Activated CD4-positive, alpha-beta T cell treated with anti-CD3 and anti-CD28 coated beads for 36 hours (primary cell): ENCODE results near the gene HSPA1L. TPM values are rescaled to one million over a fixed set of nuclear protein-coding genes. Genes with fewer than 3 reads are reported as not detected.

Experiments
- ATAC-seq: fragments of 200-7000 bp; cut with Tn5 transposase; one replicate; pipeline ENCODE4 v1.10.0; 2021; ENCODE audit warnings: mild to moderate bottlenecking, moderate library complexity
- CTCF ChIA-PET: fragments of 350-600 bp; sonication (Branson Sonifier 250); formaldehyde crosslinking; loops from one replicate; lab custom pipeline; 2021; ENCODE audit warnings: antibody characterized with exemption; lab: Charles Lee
- POLR2A ChIA-PET: fragments of 350-600 bp; sonication (Branson Sonifier 250); formaldehyde crosslinking; loops from one replicate; lab custom pipeline; 2021; ENCODE audit warnings: antibody characterized with exemption, inconsistent platforms; lab: Charles Lee
- DNase-seq: peaks from one replicate; pipeline ENCODE4 v3.0.0-alpha.2; 2020
- H3K27ac Mint-ChIP-seq: one replicate; pipeline ENCODE4 v1.8.0; 2021; ENCODE audit warnings: mixed read lengths
- H3K27me3 Mint-ChIP-seq: one replicate; pipeline ENCODE4 v1.8.0; 2021; ENCODE audit warnings: mixed read lengths
- H3K36me3 Mint-ChIP-seq: one replicate; pipeline ENCODE4 v1.8.0; 2021; ENCODE audit warnings: low read depth, mixed read lengths
- H3K4me1 Mint-ChIP-seq: one replicate; pipeline ENCODE4 v1.8.0; 2021; ENCODE audit warnings: mixed read lengths
- H3K4me3 Mint-ChIP-seq: one replicate; pipeline ENCODE4 v1.8.0; 2021; ENCODE audit warnings: mild to moderate bottlenecking, moderate library complexity, mixed read lengths
- H3K9me3 Mint-ChIP-seq: one replicate; pipeline ENCODE4 v1.8.0; 2021; ENCODE audit warnings: low read depth, mixed read lengths
- intact Hi-C, 2 experiments: fragments of 100-400 bp; cut with DNase I in 1 of 2; cut with micrococcal nuclease in 1 of 2; formaldehyde crosslinking; loops; one replicate each; pipeline versions ENCODE4 v1.14.2 to v1.15.1; 2022 to 2024; cut with DNase I, micrococcal nuclease
- total RNA-seq, 2 experiments: library from RNA; stranded (reverse); gene quantifications; one replicate each; pipeline ENCODE4 v1.2.3, GENCODE V29; 2021

HSPA1L gene
- total RNA-seq, 2 experiments from 2014 or later, result 1.9 to 2.2 TPM

GRCh38 chr6:31837369-31838113 is 22.5 kb upstream of the HSPA1L start:
- ChIA-PET CTCF (interaction anchor here (0.7 to 2.4 kb wide), 5 partner anchors 10 to 107 kb away, joined by 3 to 6 read pairs (median 5); partner anchors contain the start of gene LSM2), POLR2A (interaction anchor here (0.6 to 1.7 kb wide), 4 partner anchors 10 to 437 kb away, joined by 3 to 7 read pairs (median 4); partner anchors contain the start of genes HSPA1B and NEU1)
- Mint-ChIP-seq H3K4me3 (peak overlapping the region; percentile 90), H3K27me3 (no peaks in the 10 kb centered on the region), H3K27ac (peak overlapping the region; percentile 95), H3K4me1 (peaks cover 34% of the 10 kb centered on the region), H3K36me3 (peaks cover 60% of the 10 kb centered on the region), H3K9me3 (no peaks in the 10 kb centered on the region)
- DNase-seq (no peak), ATAC-seq (no peak)
- intact Hi-C loops, result no loop called here

- intact Hi-C loops, result no loop called here
- Mint-ChIP-seq H3K27me3 (no peaks in the 10 kb centered on the region), H3K36me3 (peaks cover 60% of the 10 kb centered on the region)
Observed at GRCh38 chr6:31836474-31837368, 21.6 kb upstream of the HSPA1L start.

GRCh38 chr6:31836047-31836473 is 21.0 kb upstream of the HSPA1L start:
- intact Hi-C loops, result no loop called here
- H3K27ac Mint-ChIP-seq, result peak overlapping the region; percentile 95
- peaks cover 62% of the 10 kb centered on the region for H3K36me3 Mint-ChIP-seq
- POLR2A ChIA-PET, result interaction anchor here (0.6 to 1.7 kb wide), 6 partner anchors 9 to 324 kb away, joined by 3 to 7 read pairs (median 4); partner anchors contain the start of genes HSPA1A, HSPA1B, HSPA1L and LSM2
- H3K4me1 Mint-ChIP-seq, result peaks cover 39% of the 10 kb centered on the region
- ATAC-seq, result no peak
- DNase-seq, result no peak
- peak overlapping the region; percentile 90 for H3K4me3 Mint-ChIP-seq
- no peaks in the 10 kb centered on the region for H3K27me3 Mint-ChIP-seq
- no peaks in the 10 kb centered on the region for H3K9me3 Mint-ChIP-seq
- CTCF ChIA-PET, result interaction anchor here (0.7 to 2.4 kb wide), 5 partner anchors 27 to 146 kb away, joined by 3 to 6 read pairs (median 4); partner anchors contain the start of genes LSM2 and NEU1

More at GRCh38 chr6:31836474-31837368, 21.6 kb upstream of the HSPA1L start:
- peak overlapping the region; percentile 95 for H3K27ac Mint-ChIP-seq
- ChIA-PET CTCF (interaction anchor here (0.7 to 2.4 kb wide), 6 partner anchors 26 to 106 kb away, joined by 3 to 6 read pairs (median 4); partner anchors contain the start of genes LSM2 and NEU1), POLR2A (interaction anchor here (0.6 to 1.7 kb wide), 7 partner anchors 9 to 325 kb away, joined by 3 to 7 read pairs (median 4); partner anchors contain the start of genes HSPA1A, HSPA1B, HSPA1L and LSM2)
- ATAC-seq (no peak), DNase-seq (peak; percentile 27)
- peak overlapping the region; percentile 90 for H3K4me3 Mint-ChIP-seq
- peaks cover 37% of the 10 kb centered on the region for H3K4me1 Mint-ChIP-seq
- H3K9me3 Mint-ChIP-seq, result no peaks in the 10 kb centered on the region

- peak overlapping the region; percentile 90 for H3K4me3 Mint-ChIP-seq
- no peaks in the 10 kb centered on the region for H3K27me3 Mint-ChIP-seq
- POLR2A ChIA-PET, result interaction anchor here (0.6 to 1.7 kb wide), 5 partner anchors 28 to 294 kb away, joined by 3 to 8 read pairs (median 5); partner anchors contain the start of genes ATF6B, GPANK1, LSM2 and NEU1
- intact Hi-C loops, result loop anchor here (1.0 to 5.0 kb wide), 13 partner anchors 28 to 288 kb away; partner anchors contain the start of genes ATP6V1G2 (in 2 of the 2), EHMT2 (in 2 of the 2), NFKBIL1 (in 2 of the 2) and ABHD16A (in 1 of the 2)
- H3K9me3 Mint-ChIP-seq, result no peaks in the 10 kb centered on the region
- CTCF ChIA-PET, result interaction anchor here (0.6 to 1.2 kb wide), 4 partner anchors 28 to 179 kb away, joined by 3 to 7 read pairs (median 4); partner anchors contain the start of genes APOM, LSM2 and NEU1
- peak overlapping the region; percentile 95 for H3K27ac Mint-ChIP-seq
- peaks cover 60% of the 10 kb centered on the region for H3K36me3 Mint-ChIP-seq
- ATAC-seq, result peak; percentile 63
- peaks cover 40% of the 10 kb centered on the region for H3K4me1 Mint-ChIP-seq
- peak; percentile 85 for DNase-seq
Observed at GRCh38 chr6:31834367-31835250, 19.5 kb upstream of the HSPA1L start.

- no peaks in the 10 kb centered on the region for H3K9me3 Mint-ChIP-seq
- peak overlapping the region; percentile 58 for H3K27ac Mint-ChIP-seq
- ChIA-PET POLR2A (interaction anchor here (0.5 kb wide), 1 partner anchor 17 kb away, joined by 4 read pairs; no protein-coding TSS in a partner anchor), CTCF (interaction anchor here (0.5 to 4.2 kb wide), 12 partner anchors 22 to 1505 kb away, joined by 3 to 23 read pairs (median 3); partner anchors contain the start of genes LSM2 and VARS1)
- H3K27me3 Mint-ChIP-seq, result no peaks in the 10 kb centered on the region
- peak overlapping the region; percentile 89 for H3K4me3 Mint-ChIP-seq
- ATAC-seq (no peak), DNase-seq (no peak)
- H3K4me1 Mint-ChIP-seq, result peaks cover 22% of the 10 kb centered on the region
- H3K36me3 Mint-ChIP-seq, result peaks cover 33% of the 10 kb centered on the region
- intact Hi-C loops, result loop anchor here in 1 of 2 experiments (2.0 to 5.0 kb wide), 2 partner anchors 151 to 284 kb away; partner anchors contain the start of genes ATP6V1G2, LY6G5C and NFKBIL1
Observed at GRCh38 chr6:31831350-31832215, 16.5 kb upstream of the HSPA1L start.

- H3K27me3 Mint-ChIP-seq, result no peaks in the 10 kb centered on the region
- no peaks in the 10 kb centered on the region for H3K9me3 Mint-ChIP-seq
- H3K27ac Mint-ChIP-seq, result peak overlapping the region; percentile 85
- peaks cover 24% of the 10 kb centered on the region for H3K4me1 Mint-ChIP-seq
- ATAC-seq (no peak), DNase-seq (no peak)
- CTCF ChIA-PET, result interaction anchor here (0.5 to 4.2 kb wide), 21 partner anchors 10 to 1505 kb away, joined by 3 to 23 read pairs (median 4); partner anchors contain the start of genes C6orf47, DDAH2, LSM2 and VARS1
- H3K4me3 Mint-ChIP-seq, result peak overlapping the region; percentile 89
- POLR2A ChIA-PET, result interaction anchor here (0.5 to 0.6 kb wide), 2 partner anchors 17 to 34 kb away, joined by 4 to 5 read pairs; no protein-coding TSS in a partner anchor
- H3K36me3 Mint-ChIP-seq, result peaks cover 26% of the 10 kb centered on the region
- intact Hi-C loops, result loop anchor here (1.0 to 5.0 kb wide), 3 partner anchors 150 to 284 kb away; partner anchors contain the start of genes ATP6V1G2 (in 1 of the 2), LY6G5C (in 1 of the 2) and NFKBIL1 (in 1 of the 2)
Observed at GRCh38 chr6:31830886-31831335, 15.8 kb upstream of the HSPA1L start.

GRCh38 chr6:31829633-31830283 is 14.7 kb upstream of the HSPA1L start:
- H3K4me3 Mint-ChIP-seq, result peak overlapping the region; percentile 89
- no peaks in the 10 kb centered on the region for H3K9me3 Mint-ChIP-seq
- ChIA-PET POLR2A (interaction anchor here (1.2 to 1.4 kb wide), 2 partner anchors 17 to 102 kb away, joined by 3 read pairs; no protein-coding TSS in a partner anchor), CTCF (interaction anchor here (0.6 to 4.2 kb wide), 28 partner anchors 9 to 1134 kb away, joined by 3 to 23 read pairs (median 4); partner anchors contain the start of genes ABHD16A, DDAH2, LSM2 and LY6G6F)
- H3K27ac Mint-ChIP-seq, result peak overlapping the region; percentile 85
- H3K36me3 Mint-ChIP-seq, result peaks cover 17% of the 10 kb centered on the region
- DNase-seq (no peak), ATAC-seq (no peak)
- peaks cover 34% of the 10 kb centered on the region for H3K4me1 Mint-ChIP-seq
- intact Hi-C loops, result loop anchor here (1.0 to 5.0 kb wide), 3 partner anchors 149 to 282 kb away; partner anchors contain the start of genes ATP6V1G2 (in 1 of the 2), LY6G5C (in 1 of the 2) and NFKBIL1 (in 1 of the 2)
- no peaks in the 10 kb centered on the region for H3K27me3 Mint-ChIP-seq
